ENCODE results near the gene MOCS3.

GRCh38 chr20:50948132-50948785 is 10.4 kb upstream of the MOCS3 start:
- TF ChIP-seq POLR2A (IDR thresholded peaks at IDR 0.05) (no peak), CTCF (IDR thresholded peaks at IDR 0.05) (no peak)
